Adrenal gland (tissue), 12 donors: Measurements from ENCODE around the gene PHLDB3. TPM values are rescaled to one million over a fixed set of nuclear protein-coding genes. Genes with fewer than 3 reads are reported as not detected.

Experiments
- DNase-seq, 7 donors: peaks; one replicate each; pipeline ENCODE4 v3.0.0-alpha.2; 2019 to 2020
- H3K27ac ChIP-seq, 5 donors: fragments of 200-600 bp; sonication (generic) in 4 of 5; 1 replicate in 3 of 5; 2 replicates in 2 of 5; pipeline versions ENCODE4 v1.5.1 to v1.8.0; 2016 to 2020; ENCODE audit warnings: mild to moderate bottlenecking in 1 of 5
- H3K27me3 ChIP-seq: fragments of 200-600 bp; 2 replicates; pipeline ENCODE4 v1.8.0; 2021
- H3K36me3 ChIP-seq, 2 donors: fragments of 200-600 bp; replicated peaks in 1 of 2; 1 replicate in 1 of 2; 2 replicates in 1 of 2; pipeline versions ENCODE4 v1.5.1 to v1.8.0; 2018 to 2022
- H3K4me1 ChIP-seq, 2 donors: fragments of 200-600 bp; replicated peaks in 1 of 2; 1 replicate in 1 of 2; 2 replicates in 1 of 2; pipeline versions ENCODE4 v1.5.1 to v1.8.0; 2018 to 2021
- H3K4me3 ChIP-seq, 4 donors: fragments of 200-600 bp; sonication (generic) in 3 of 4; one replicate each; pipeline ENCODE4 v1.5.1; 2016 to 2018
- H3K9me3 ChIP-seq, 3 donors: fragments of 200-600 bp; sonication (generic) in 1 of 3; replicated peaks in 1 of 3; 1 replicate in 2 of 3; 2 replicates in 1 of 3; pipeline versions ENCODE4 v1.5.1 to v1.8.0; 2016 to 2021
- CTCF ChIP-seq, 6 experiments: fragments of 450-650 bp in 4 of 6; fragments of 200-600 bp in 2 of 6; sonication (generic) in 1 of 6; IDR thresholded peaks; 1 replicate in 5 of 6; 2 replicates in 1 of 6; pipeline versions ENCODE4 v1.5.1 to v1.8.0; 2016 to 2021; ENCODE audit warnings: antibody characterized with exemption in 6 of 6, mild to moderate bottlenecking in 2 of 6, moderate library complexity in 1 of 6
- POLR2A ChIP-seq, 2 donors: fragments of 450-650 bp; IDR thresholded peaks; one replicate each; pipeline ENCODE4 v1.6.1; 2017; ENCODE audit warnings: antibody characterized with exemption in 2 of 2, mild to moderate bottlenecking in 2 of 2, moderate library complexity in 1 of 2
- WGBS, 4 donors: extraction: QIAGEN DNeasy Blood & Tissue Kit in 2 of 4; methylation state at CpG; one replicate each; pipeline versions ENCODE4 v1.1.5 to v1.1.7; 2013 to 2017; 5-methylcytosine and 5-hydroxymethylcytosine counted together
- intact Hi-C, 2 donors: fragments of 100-400 bp; cut with DNase I; formaldehyde crosslinking; loops; one replicate each; pipeline versions ENCODE4 v1.14.1 to v1.15.0; 2022 to 2023
- polyA plus RNA-seq, 3 donors: library from polyadenylated mRNA; stranded (reverse); fragments of 200-250 nt in 2 of 3; fragments of 350-450 nt in 1 of 3; fragmentation: Illumina TruSeq in 1 of 3; extraction: RNeasy Lipid Tissue Mini Kit (QIAGEN cat#74804) in 1 of 3; gene quantifications; one replicate each; pipeline ENCODE4 v1.2.3, GENCODE V29; 2013 to 2014
- total RNA-seq, 9 donors: library from RNA; depleted of rRNA in 4 of 9; stranded (reverse); fragments of >200 nt in 4 of 9; fragments of 120-200 nt in 1 of 9; fragmentation: NEBNext Ultra II Directional in 1 of 9; extraction: Animal tissue kit (Norgen Biotek cat#: 25700) in 1 of 9; gene quantifications; one replicate each; pipeline versions ENCODE4 v1.1.0 to v1.2.4, GENCODE V29; 2013 to 2023
- donor health status: healthy with polysubstance abuse.
- donor health status: Bipolar disorder and iron deficiency.
- donor health status: DM: yes; HTN: yes; CAD: no.
- donor health status: DM: no; HTN: no; CAD: no.
- donor health status: DM: no; HTN: no; CAD: no.
- donor health status: DM: yes; HTN: yes; CAD: no.

PHLDB3 gene
- total and polyA plus RNA-seq, 12 donors: 1.7 to 54.5 (median 19.5) TPM

DNA sequence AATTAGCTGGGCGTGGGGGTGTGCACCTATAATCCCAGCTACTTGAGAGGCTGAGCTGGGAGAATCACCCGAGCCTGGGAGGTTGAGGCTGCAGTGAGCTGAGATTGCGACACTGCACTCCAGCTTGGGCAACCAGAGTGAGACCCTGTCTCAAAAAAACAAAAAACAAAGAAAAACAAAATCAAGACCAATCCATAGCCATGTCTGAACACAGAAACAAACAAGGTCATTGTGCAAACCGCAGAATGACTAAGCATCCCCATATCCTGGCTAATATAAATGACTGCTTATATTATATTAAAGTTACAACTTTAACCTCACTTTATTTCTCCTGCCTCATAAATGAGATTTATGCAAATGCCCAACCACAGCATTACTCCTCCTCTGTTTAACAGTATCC, 36.8 kb downstream of the PHLDB3 start:
- peak overlapping the region in 1 of 5 donors; percentile 26 for H3K27ac ChIP-seq
- H3K27me3 ChIP-seq: no peaks in the 10 kb centered on the region
- no peak overlapping the region for H3K4me3 ChIP-seq
- no peaks in the 10 kb centered on the region for H3K36me3 ChIP-seq
- peak in 1 of 7 donors; percentile 20 for DNase-seq
- TF ChIP-seq CTCF (IDR thresholded peaks at IDR 0.05): no peak
- no peak for TF ChIP-seq POLR2A (IDR thresholded peaks at IDR 0.05)
- intact Hi-C loops: loop anchor here in 1 of 2 donors (5.0 kb wide), 1 partner anchor 35 kb away; the partner anchor contains the start of gene PHLDB3
- peaks cover 6 to 10% of the 10 kb centered on the region in 2 donors for H3K4me1 ChIP-seq
- WGBS, 4 donors: 67 to 77% (median 71%) methylated on average over 4 of the region's 4 CpGs
- H3K9me3 ChIP-seq: no peaks in the 10 kb centered on the region

GRCh38 chr19:43467276-43467675, 37.3 kb downstream of the PHLDB3 start:
- H3K36me3 ChIP-seq: no peaks in the 10 kb centered on the region
- H3K4me3 ChIP-seq: no peak overlapping the region
- peak overlapping the region in 1 of 5 donors; percentile 26 for H3K27ac ChIP-seq
- WGBS, 4 donors: 75 to 86% (median 83%) methylated on average over 6 of the region's 6 CpGs
- no peaks in the 10 kb centered on the region for H3K27me3 ChIP-seq
- DNase-seq: no peak
- H3K4me1 ChIP-seq: peaks cover 6 to 11% of the 10 kb centered on the region in 2 donors
- TF ChIP-seq POLR2A (IDR thresholded peaks at IDR 0.05) (no peak), CTCF (IDR thresholded peaks at IDR 0.05) (no peak)
- intact Hi-C loops: loop anchor here in 1 of 2 donors (5.0 kb wide), 1 partner anchor 35 kb away; the partner anchor contains the start of gene PHLDB3
- H3K9me3 ChIP-seq: no peaks in the 10 kb centered on the region

GRCh38 chr19:43466793-43467192, 37.8 kb downstream of the PHLDB3 start:
- Histone ChIP-seq H3K9me3 (no peaks in the 10 kb centered on the region), H3K4me3 (no peak overlapping the region), H3K36me3 (no peaks in the 10 kb centered on the region), H3K4me1 (peaks cover 6 to 11% of the 10 kb centered on the region in 2 donors), H3K27ac (no peak overlapping the region), H3K27me3 (no peaks in the 10 kb centered on the region)
- TF ChIP-seq POLR2A (IDR thresholded peaks at IDR 0.05) (no peak), CTCF (IDR thresholded peaks at IDR 0.05) (no peak)
- WGBS, 4 donors: 89 to 100% (median 97%) methylated on average over 1 of the region's 1 CpG
- no peak for DNase-seq
- intact Hi-C loops: loop anchor here in 1 of 2 donors (5.0 kb wide), 1 partner anchor 36 kb away; the partner anchor contains the start of gene PHLDB3

- DNase-seq: peak; percentile 49 to 75 (median 65)
- WGBS, 4 donors: 29 to 53% (median 32%) methylated on average over 13 to 24 of the region's 24 CpGs
- H3K27me3 ChIP-seq: no peaks in the 10 kb centered on the region
- intact Hi-C loops: loop anchor here in 1 of 2 donors (5.0 kb wide), 1 partner anchor 37 kb away; the partner anchor contains the start of gene PHLDB3
- TF ChIP-seq CTCF (IDR thresholded peaks at IDR 0.05): no peak
- TF ChIP-seq POLR2A (IDR thresholded peaks at IDR 0.05): no peak
- H3K4me3 ChIP-seq: no peak within 1 kb of the TSS
- H3K36me3 ChIP-seq: no peaks in the 10 kb centered on the region
- peaks cover 6 to 11% of the 10 kb centered on the region in 2 donors for H3K4me1 ChIP-seq
- H3K9me3 ChIP-seq: no peaks in the 10 kb centered on the region
- peak within 1 kb of the TSS in 4 of 5 donors; percentile 73 to 90 (median 88) for H3K27ac ChIP-seq
Observed at GRCh38 chr19:43465468-43466120, 39.0 kb downstream of the PHLDB3 start, which contains the start of gene LYPD3. TSS of gene LYPD3 (minus strand) at chr19:43465608. CDS start at chr19:43465571, 37 bp downstream.
